ENCODE measurements around the gene C20orf141.
"Not testable (repeated sequence)": the region's sequence is repeated elsewhere in the genome, so short reads cannot be mapped to it uniquely, and the experiment has no call there.

The C20orf141 gene

DNA sequence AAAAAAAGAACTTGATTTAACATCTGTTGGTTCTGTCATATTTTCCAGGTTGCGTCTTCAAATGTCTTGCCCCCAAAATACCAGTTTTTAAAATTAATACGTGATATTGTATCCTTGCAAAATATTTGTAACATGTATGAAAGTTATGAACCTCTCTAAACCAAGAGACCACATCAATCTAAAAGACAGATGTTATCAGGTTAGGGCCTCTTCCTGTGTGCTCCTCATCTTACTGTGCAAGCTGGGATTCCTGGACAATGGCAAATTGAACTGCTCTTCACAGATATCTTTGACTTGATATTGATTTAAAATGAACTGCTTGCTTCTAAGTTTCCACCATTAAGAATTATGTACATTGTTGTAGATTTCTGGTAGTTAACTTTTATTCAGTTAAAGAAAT is 11.0 kb downstream of the C20orf141 start:
- Histone ChIP-seq H3K4me3 (replicated peaks; ENCODE audit: insufficient read depth, low read length) (no peak overlapping the region), H3K27ac (replicated peaks) (no peak overlapping the region), H3K27me3 (ENCODE audit: insufficient read depth, poor library complexity, severe bottlenecking) (peaks cover 14% of the 10 kb centered on the region)
- TF ChIP-seq, protein P1, sequence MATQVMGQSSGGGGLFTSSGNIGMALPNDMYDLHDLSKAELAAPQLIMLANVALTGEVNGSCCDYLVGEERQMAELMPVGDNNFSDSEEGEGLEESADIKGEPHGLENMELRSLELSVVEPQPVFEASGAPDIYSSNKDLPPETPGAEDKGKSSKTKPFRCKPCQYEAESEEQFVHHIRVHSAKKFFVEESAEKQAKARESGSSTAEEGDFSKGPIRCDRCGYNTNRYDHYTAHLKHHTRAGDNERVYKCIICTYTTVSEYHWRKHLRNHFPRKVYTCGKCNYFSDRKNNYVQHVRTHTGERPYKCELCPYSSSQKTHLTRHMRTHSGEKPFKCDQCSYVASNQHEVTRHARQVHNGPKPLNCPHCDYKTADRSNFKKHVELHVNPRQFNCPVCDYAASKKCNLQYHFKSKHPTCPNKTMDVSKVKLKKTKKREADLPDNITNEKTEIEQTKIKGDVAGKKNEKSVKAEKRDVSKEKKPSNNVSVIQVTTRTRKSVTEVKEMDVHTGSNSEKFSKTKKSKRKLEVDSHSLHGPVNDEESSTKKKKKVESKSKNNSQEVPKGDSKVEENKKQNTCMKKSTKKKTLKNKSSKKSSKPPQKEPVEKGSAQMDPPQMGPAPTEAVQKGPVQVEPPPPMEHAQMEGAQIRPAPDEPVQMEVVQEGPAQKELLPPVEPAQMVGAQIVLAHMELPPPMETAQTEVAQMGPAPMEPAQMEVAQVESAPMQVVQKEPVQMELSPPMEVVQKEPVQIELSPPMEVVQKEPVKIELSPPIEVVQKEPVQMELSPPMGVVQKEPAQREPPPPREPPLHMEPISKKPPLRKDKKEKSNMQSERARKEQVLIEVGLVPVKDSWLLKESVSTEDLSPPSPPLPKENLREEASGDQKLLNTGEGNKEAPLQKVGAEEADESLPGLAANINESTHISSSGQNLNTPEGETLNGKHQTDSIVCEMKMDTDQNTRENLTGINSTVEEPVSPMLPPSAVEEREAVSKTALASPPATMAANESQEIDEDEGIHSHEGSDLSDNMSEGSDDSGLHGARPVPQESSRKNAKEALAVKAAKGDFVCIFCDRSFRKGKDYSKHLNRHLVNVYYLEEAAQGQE (IDR thresholded peaks at IDR 0.05; ENCODE audit: insufficient replicate concordance, low read depth) = no peak
- no peak for TF ChIP-seq POLR2AphosphoS5 (IDR thresholded peaks at IDR 0.05; ENCODE audit: low read depth)
- TF ChIP-seq SPI1 (IDR thresholded peaks at IDR 0.05; ENCODE audit: borderline replicate concordance, low read depth) = no peak
- TF ChIP-seq, protein P2, sequence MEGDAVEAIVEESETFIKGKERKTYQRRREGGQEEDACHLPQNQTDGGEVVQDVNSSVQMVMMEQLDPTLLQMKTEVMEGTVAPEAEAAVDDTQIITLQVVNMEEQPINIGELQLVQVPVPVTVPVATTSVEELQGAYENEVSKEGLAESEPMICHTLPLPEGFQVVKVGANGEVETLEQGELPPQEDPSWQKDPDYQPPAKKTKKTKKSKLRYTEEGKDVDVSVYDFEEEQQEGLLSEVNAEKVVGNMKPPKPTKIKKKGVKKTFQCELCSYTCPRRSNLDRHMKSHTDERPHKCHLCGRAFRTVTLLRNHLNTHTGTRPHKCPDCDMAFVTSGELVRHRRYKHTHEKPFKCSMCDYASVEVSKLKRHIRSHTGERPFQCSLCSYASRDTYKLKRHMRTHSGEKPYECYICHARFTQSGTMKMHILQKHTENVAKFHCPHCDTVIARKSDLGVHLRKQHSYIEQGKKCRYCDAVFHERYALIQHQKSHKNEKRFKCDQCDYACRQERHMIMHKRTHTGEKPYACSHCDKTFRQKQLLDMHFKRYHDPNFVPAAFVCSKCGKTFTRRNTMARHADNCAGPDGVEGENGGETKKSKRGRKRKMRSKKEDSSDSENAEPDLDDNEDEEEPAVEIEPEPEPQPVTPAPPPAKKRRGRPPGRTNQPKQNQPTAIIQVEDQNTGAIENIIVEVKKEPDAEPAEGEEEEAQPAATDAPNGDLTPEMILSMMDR (IDR thresholded peaks at IDR 0.05; ENCODE audit: insufficient read depth, low read length) = no peak
- no peak for TF ChIP-seq GABPA (IDR thresholded peaks at IDR 0.05; ENCODE audit: low read depth)
- no peak for DNase-seq (ENCODE audit: low read depth in 1 of 2, low spot score in 1 of 2)

DNA sequence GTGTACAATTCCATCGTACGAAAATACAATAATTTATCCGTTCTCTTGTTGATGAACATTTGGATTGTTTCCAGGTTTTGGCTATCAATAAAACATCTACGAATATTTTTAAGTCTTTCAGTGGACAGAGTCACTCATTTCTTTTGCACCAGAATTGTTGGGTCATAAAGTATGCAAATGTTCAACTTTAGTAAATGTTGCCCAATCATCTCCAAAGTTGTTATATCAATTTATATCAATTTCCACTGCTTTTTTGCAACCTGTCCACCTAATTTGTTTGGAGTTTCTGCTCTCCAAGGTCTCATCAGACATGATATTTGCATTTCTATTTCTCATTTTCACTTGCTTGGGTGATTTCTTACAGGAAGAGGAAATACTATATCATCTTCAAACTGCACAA is 11.9 kb downstream of the C20orf141 start:
- DNase-seq (ENCODE audit: low read depth in 1 of 2, low spot score in 1 of 2) = no peak
- no peak for TF ChIP-seq POLR2AphosphoS5 (IDR thresholded peaks at IDR 0.05; ENCODE audit: low read depth)
- no peak for TF ChIP-seq SPI1 (IDR thresholded peaks at IDR 0.05; ENCODE audit: borderline replicate concordance, low read depth)
- TF ChIP-seq, protein P1 (IDR thresholded peaks at IDR 0.05; ENCODE audit: insufficient replicate concordance, low read depth) = no peak
- TF ChIP-seq GABPA (IDR thresholded peaks at IDR 0.05; ENCODE audit: low read depth) = no peak
- TF ChIP-seq, protein P2 (IDR thresholded peaks at IDR 0.05; ENCODE audit: insufficient read depth, low read length) = no peak
- Histone ChIP-seq H3K4me3 (replicated peaks; ENCODE audit: insufficient read depth, low read length) (no peak overlapping the region), H3K27ac (replicated peaks) (no peak overlapping the region), H3K27me3 (ENCODE audit: insufficient read depth, poor library complexity, severe bottlenecking) (peaks cover 12% of the 10 kb centered on the region)

DNA sequence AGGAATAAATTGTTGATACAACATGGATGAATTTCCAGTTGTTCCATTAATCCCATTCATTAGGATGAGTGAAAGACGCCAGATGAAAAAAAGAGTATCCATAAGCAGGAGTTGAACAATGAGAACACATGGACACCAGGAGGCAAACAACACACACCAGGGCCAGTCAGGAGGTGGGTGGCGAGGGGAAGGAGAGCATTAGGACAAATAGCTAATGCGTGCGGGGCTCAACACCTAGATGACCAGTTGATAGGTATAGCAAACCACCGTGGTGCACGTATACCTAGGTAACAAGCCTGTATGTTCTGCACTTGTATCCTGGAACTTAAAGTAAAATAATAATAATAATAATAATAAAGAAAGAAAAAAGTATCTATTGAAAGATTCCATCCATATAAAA is 14.6 kb downstream of the C20orf141 start:
- DNase-seq (ENCODE audit: low read depth in 1 of 2, low spot score in 1 of 2) = no peak
- Histone ChIP-seq H3K27me3 (ENCODE audit: insufficient read depth, poor library complexity, severe bottlenecking) (peaks cover 9% of the 10 kb centered on the region), H3K4me3 (replicated peaks; ENCODE audit: insufficient read depth, low read length) (no peak overlapping the region), H3K27ac (replicated peaks) (no peak overlapping the region)
- TF ChIP-seq POLR2AphosphoS5 (IDR thresholded peaks at IDR 0.05; ENCODE audit: low read depth) = no peak
- TF ChIP-seq, protein P2 (IDR thresholded peaks at IDR 0.05; ENCODE audit: insufficient read depth, low read length) = no peak
- TF ChIP-seq GABPA (IDR thresholded peaks at IDR 0.05; ENCODE audit: low read depth) = no peak
- TF ChIP-seq, protein P1 (IDR thresholded peaks at IDR 0.05; ENCODE audit: insufficient replicate concordance, low read depth) = no peak
- no peak for TF ChIP-seq SPI1 (IDR thresholded peaks at IDR 0.05; ENCODE audit: borderline replicate concordance, low read depth)

DNA sequence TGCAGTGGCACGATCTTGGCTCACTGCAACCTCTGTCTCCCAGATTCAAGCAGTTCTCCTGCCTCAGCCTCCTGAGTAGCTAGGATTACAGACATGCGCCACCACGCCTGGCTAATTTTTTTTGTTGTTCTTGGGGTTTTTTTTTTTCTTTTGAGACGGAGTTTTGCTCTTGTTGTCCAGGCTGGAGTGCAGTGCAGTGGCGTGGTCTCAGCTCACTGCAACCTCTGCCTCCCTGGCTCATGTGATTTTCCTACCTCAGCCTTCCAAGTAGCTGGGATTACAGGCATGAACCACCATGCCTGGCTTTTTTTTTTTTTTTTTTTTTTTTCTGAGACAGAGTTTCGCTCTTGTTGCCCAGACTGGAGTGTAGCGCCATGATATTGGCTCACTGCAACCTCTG is 16.4 kb downstream of the C20orf141 start:
- H3K4me3 ChIP-seq (replicated peaks; ENCODE audit: insufficient read depth, low read length); H3K27ac ChIP-seq (replicated peaks): not testable (repeated sequence)

More for the DNA sequence above, 16.4 kb downstream of the C20orf141 start:
- not testable (repeated sequence) for DNase-seq (ENCODE audit: low read depth in 1 of 2, low spot score in 1 of 2); H3K27me3 ChIP-seq (ENCODE audit: insufficient read depth, poor library complexity, severe bottlenecking)

All from HL-60 (cell line).